Daoy (cell line): Measurements from ENCODE around the gene PDE8A. TPM values are rescaled to one million over a fixed set of nuclear protein-coding genes. Genes with fewer than 3 reads are reported as not detected.
"Not testable (repeated sequence)": the region's sequence is repeated elsewhere in the genome, so short reads cannot be mapped to it uniquely, and the experiment has no call there.

Experiments used
- DNase-seq: peaks from one replicate; pipeline ENCODE4 v3.0.0-alpha.2; 2015; ENCODE audit warnings: low read depth
- total RNA-seq: library from RNA; depleted of rRNA; stranded (reverse); fragments of >200 nt; shearing (Covaris generic); gene quantifications from 2 replicates; pipeline ENCODE4 v1.2.3, GENCODE V29; 2014

The PDE8A gene
- total RNA-seq, 1 experiment from 2014 or later = 4.9 TPM

- no peak for DNase-seq
Measured at GRCh38 chr15:84988909-84989644, 7.4 kb downstream of the PDE8A start.

DNA sequence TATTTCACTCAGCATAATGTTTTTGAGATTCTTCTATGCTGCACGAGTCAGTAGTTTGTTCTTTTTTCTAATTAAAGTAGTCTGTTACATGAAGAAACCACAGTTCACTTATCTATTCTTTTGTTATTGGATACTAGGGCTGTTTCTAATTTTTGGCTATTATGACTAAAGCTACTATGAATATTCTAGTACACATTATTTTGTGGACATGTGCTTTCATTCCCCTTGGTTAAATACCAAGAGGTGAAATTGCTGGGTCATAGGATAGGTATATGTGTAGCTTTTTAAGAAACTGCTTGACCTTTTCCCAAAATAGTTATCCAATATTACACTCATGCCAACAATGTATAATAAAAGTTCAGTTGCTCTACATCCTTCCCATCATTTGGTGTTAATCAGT lies 8.9 kb downstream of the PDE8A start:
- DNase-seq = no peak

DNA sequence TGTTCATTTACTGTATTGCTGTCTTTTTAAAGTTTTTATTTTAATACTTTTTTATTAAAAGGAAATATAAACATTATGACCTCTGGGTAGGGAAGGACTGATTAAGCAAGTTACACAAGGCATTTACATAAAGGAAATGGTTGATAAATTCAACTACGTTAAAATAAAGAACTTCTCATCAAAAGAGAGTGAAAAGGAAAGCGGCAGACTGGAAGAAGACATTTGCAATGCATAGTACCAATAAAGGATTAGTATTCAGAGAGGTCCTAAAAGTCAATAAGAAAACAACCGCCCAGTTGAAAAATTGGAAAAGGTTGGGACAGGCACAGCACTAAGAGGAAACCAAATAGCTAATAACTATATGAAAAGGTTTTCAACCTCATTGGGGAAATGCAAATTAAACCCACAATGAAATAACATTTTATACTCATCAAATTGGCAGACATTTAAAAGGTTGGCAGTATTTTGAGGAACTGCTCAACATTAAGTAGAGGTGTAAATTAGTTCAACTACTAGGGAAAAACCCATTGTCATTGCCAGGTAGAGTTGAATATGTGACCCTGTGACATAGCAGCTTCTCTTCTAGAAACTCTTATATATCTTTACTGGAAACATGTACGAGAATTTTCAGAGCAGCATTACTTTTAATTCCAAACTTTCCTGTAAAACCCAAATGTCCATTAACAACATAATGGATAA lies 9.5 kb downstream of the PDE8A start:
- DNase-seq = no peak

GRCh38 chr15:84992157-84992944 lies 10.7 kb downstream of the PDE8A start:
- peak; percentile 68 for DNase-seq

DNA sequence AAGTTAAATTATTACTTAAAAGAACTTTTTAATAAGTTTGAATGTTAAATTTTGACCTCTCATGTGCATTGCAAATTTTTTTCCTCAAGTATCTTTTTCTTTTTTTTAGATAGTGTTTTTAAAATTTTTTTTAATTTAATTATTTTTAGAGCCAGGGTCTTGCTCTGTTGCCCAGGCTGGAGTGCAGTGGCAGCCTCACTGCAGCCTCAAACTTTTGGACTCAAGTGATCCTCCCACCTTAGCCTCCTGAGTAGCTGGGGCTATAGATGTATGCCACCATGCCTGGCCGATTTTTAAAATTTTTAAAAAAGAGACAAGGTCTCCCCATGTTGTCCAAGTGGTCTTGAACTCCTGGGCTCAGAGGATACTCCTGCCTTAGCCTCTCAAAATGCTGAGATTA lies 14.4 kb downstream of the PDE8A start:
- DNase-seq = no peak

- not testable (repeated sequence) for DNase-seq
Measured at GRCh38 chr15:84996714-84997113, 15.1 kb downstream of the PDE8A start.

DNA sequence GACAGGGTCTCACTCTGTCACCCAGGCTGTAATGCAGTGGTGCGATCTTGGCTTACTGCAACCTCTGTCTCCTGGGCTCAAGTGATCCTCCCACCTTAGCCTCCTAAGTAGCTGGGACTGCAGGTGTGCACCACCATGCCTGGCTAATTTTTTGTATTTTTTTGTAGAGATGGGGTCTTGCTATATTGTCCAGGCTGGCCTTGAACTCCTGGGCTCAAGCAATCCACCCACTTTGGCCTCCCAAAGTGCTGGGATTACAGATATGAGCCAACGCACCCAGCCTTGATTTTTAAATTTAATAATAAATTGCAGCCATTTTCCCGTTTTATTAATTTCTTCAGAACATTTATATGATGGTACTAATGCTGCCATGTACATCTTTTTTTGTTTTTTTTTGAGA lies 15.6 kb downstream of the PDE8A start:
- not testable (repeated sequence) for DNase-seq

- DNase-seq = no peak
Measured at GRCh38 chr15:85000189-85000864, 18.7 kb downstream of the PDE8A start.

- DNase-seq = no peak
Measured at GRCh38 chr15:85000937-85001336, 19.3 kb downstream of the PDE8A start.

DNA sequence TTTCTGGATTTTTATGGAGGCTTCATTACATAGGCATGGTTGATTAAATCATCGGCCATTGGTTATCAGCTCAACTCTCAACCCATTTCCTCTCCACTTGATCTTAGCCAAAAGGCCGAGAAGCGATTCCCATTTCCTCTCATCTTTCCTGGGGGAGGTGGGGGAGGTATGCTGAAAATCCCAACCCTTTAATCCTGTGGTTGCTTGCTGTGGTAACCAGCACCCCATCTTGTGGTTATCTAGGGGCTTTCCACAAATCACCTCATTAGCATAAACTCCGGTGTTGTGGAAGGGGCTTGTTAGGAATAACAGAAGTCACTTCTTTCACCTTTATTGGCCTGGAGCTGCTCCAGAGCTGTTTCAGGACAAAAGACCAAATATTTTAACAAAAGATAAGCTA lies 20.9 kb downstream of the PDE8A start:
- peak; percentile 40 for DNase-seq

- DNase-seq = no peak
Measured at GRCh38 chr15:85003593-85004312, 22.1 kb downstream of the PDE8A start.

DNA sequence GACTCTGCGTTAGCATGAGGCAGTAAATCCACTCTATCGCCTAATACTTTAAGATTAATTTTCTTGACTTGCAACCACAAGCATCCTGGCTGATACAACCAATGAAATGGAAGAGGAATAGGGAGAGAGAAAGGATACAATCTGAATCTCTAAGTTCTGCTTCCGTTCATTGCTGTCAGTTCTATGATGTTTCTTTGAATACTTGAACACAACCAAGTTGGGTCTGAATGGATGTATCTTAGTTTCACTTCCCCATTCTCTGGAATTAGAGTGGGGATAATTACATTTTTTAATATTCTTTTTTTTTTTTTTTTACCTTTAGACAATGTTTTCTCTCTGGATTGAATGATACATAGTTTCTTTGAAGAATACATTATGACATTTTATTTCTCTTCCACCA lies 22.9 kb downstream of the PDE8A start:
- no peak for DNase-seq

DNA sequence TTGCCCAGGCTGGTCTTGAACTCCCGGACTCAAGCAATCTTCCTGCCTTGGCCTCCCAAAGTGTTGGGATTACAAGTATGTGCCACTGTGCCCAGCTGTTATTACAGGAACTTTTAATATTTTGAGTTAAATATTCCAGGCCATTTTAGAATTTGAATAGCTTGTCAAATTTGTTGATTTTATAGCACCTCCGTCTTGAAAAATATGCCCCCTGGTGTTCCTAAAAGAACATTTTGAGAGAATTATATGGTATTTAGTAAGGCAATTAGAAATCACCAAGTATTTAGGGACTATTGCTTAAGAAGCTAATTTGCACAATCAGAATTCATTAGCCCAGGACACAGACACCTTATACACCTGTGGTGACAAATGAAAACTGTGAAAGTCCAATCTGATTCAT lies 23.7 kb downstream of the PDE8A start:
- DNase-seq = no peak

DNA sequence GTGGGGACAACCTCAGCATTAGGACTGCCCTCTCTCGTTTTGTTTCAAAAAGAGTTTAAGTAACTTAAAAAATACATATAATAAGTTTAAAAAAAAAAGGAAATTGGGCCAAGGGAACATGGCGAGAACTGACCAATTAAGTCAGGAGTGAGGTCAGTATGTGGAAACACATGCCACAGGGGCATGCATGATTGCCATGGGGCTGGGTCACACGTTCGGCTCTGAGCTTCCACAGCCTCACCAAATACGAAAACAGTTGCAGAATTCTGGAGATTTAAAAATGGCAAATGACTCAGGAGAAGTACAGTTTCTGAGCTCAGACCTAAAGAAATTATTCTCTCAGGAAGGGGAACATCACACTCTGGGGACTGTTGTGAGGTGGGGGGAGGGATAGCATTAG lies 24.1 kb downstream of the PDE8A start:
- DNase-seq = no peak

GRCh38 chr15:85006201-85006600 lies 24.5 kb downstream of the PDE8A start:
- DNase-seq = no peak

- no peak for DNase-seq
Measured at GRCh38 chr15:85006655-85007054, 25.0 kb downstream of the PDE8A start.

DNA sequence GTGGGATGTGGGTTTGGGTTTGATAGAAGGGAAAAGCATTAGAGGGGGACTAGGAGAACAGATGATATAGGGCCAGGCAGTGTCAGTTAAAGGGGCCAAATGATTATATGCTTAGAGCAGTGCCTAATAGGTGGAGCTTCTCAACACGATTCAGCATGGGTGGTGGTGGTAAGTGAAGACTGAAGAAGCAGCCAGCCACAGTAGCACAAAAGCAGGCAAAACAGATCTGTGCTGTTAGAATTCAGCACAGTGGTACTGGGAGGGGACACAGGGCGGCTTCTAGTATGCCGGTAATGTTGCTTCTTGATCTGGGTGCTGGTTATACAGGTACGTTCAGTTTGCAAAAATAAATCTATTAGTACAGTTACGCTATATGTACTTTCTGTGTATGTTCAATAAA lies 25.5 kb downstream of the PDE8A start:
- no peak for DNase-seq

DNA sequence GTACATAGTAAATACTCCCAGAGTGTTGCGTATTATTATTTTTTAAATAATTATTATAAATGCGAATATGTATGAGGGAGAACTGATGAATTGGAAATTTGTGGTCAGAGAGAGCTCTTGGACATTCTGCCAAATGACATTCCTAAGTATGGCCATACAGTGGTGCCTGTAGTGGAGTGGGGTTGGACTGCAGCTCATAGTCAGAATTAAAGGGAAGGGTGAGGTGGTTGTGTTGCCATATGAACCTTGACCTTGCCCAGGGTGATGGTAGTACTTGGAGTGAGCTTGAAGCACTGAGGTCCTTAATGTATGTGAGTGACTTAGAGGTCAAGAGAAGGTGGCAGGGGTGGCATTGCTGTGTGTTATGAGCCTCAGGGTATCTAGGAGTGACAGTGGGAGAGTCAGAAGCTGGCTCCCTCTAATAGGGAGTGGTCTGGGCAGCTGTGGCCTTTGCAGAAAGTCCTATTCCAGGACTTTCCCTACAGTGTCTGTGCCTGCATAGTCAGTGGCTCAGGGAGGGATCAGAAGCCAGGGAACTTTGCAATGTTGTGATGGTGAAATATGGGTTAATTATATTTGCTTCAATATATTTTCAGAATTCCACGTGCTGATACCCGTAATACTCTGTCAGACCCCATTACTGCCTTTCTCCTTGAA lies 26.2 kb downstream of the PDE8A start:
- DNase-seq = no peak

GRCh38 chr15:85008474-85009260 lies 27.0 kb downstream of the PDE8A start:
- no peak for DNase-seq

DNA sequence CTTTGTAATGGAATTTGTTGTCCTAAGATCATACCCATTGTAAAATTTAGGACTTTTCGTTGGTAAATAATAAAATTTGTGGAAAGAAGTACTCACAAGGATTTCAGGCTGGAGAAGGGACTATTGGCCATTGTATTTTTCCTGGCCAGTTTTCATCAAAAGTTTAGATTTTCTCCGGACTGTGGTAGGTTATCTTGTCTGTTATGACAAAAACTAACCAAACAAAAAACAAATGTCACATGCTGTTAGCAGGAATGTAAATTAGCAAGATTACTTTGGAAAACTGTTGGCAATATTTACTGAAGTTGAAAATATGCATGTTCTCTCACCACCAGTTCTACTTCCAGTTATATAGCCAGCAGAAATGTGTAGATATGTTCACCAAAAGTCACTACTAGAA lies 27.8 kb downstream of the PDE8A start:
- DNase-seq = no peak
